K562 (cell line): ENCODE data around the gene PTPRO. TPM values are rescaled to one million over a fixed set of nuclear protein-coding genes. Genes with fewer than 3 reads are reported as not detected.

ENCODE experiments used
- ATAC-seq: fragments of 200-7000 bp; cut with Tn5 transposase; 3 replicates; pipeline ENCODE4 v1.9.1; 2020; ENCODE audit warnings: moderate library complexity
- BruUV-seq: library from RNA; stranded (reverse); fragments of 400-500 nt; replicated peaks from 2 replicates; lab custom pipeline; 2021; lab: Mats Ljungman, UMichigan
- CTCF ChIA-PET: fragments of 300-600 bp; formaldehyde crosslinking; extraction: SDS; loops from one replicate; lab custom pipeline; 2021; ENCODE audit warnings: low intra/inter-chr PET ratio; lab: Yijun Ruan, JAX
- POLR2A ChIA-PET: fragments of 300-600, 350-650 bp; sonication (Branson Sonifier 250); formaldehyde crosslinking; extraction: SDS; loops from one replicate; lab custom pipeline; 2021; ENCODE audit warnings: antibody characterized with exemption, inconsistent platforms; lab: Yijun Ruan, JAX
- DNase-seq, 4 experiments: peaks; one replicate each; pipeline versions ENCODE4 v3.0.0 to v3.0.0-alpha.2; 2011 to 2018; ENCODE audit warnings: low spot score in 3 of 4, mixed read lengths in 3 of 4; ENCODE audit errors: extremely low read depth in 1 of 4
- FAIRE-seq: peaks from 2 replicates; lab custom pipeline; 2011; peaks lifted over from hg19 to GRCh38; lab: Jason Lieb, UNC
- H2AFZ ChIP-seq: 2 replicates; pipeline ENCODE4 v1.6.0; 2011; ENCODE audit warnings: low read depth, low read length, control low read depth, inconsistent platforms
- H3K27ac ChIP-seq: fragments of 200-600 bp; 3 replicates; pipeline ENCODE4 v1.8.0; 2011; ENCODE audit warnings: low read depth, mild to moderate bottlenecking, control low read depth, inconsistent platforms, low read length, moderate library complexity, mixed read lengths; ENCODE audit errors: extremely low read depth
- H3K27me3 ChIP-seq, 2 experiments: fragments of 300-600 bp in 1 of 2; 2 replicates in 1 of 2; 3 replicates in 1 of 2; pipeline versions ENCODE4 v1.6.0 to v1.8.0; 2011; ENCODE audit warnings: inconsistent platforms in 2 of 2, low read length in 2 of 2, mild to moderate bottlenecking in 1 of 2, mixed read lengths in 1 of 2, moderate library complexity in 1 of 2; ENCODE audit not compliant: control insufficient read depth in 2 of 2, insufficient read depth in 2 of 2
- H3K36me3 ChIP-seq: fragments of 300-600 bp; 3 replicates; pipeline ENCODE4 v1.8.0; 2011; ENCODE audit warnings: mild to moderate bottlenecking, low read length, inconsistent platforms; ENCODE audit not compliant: control insufficient read depth, insufficient read depth
- H3K4me1 ChIP-seq, 2 experiments: fragments of 200-600 bp in 1 of 2; replicated peaks in 1 of 2; 2 replicates in 1 of 2; 3 replicates in 1 of 2; pipeline versions ENCODE4 v1.5.1 to v1.8.0; 2011; ENCODE audit warnings: inconsistent platforms in 2 of 2, low read length in 2 of 2, mild to moderate bottlenecking in 1 of 2, mixed read lengths in 1 of 2, moderate library complexity in 1 of 2; ENCODE audit not compliant: control insufficient read depth in 2 of 2, insufficient read depth in 2 of 2
- H3K4me2 ChIP-seq: 2 replicates; pipeline ENCODE4 v1.6.1; 2011; ENCODE audit warnings: low read length, control low read depth, inconsistent platforms, mixed read lengths; ENCODE audit not compliant: insufficient read depth
- H3K4me3 ChIP-seq: fragments of 200-600 bp; sonication (generic), shearing (Covaris generic); 2 replicates; pipeline ENCODE4 v1.5.1; 2016; ENCODE audit warnings: control low read depth, inconsistent platforms
- H3K79me2 ChIP-seq: fragments of 200-600 bp; 3 replicates; pipeline ENCODE4 v1.8.0; 2011; ENCODE audit warnings: low read length, inconsistent platforms; ENCODE audit not compliant: control insufficient read depth, insufficient read depth
- H3K9ac ChIP-seq, 2 experiments: 2 replicates each; pipeline versions ENCODE4 v1.6.0 to v1.6.1; 2011; ENCODE audit warnings: low read depth in 2 of 2, low read length in 2 of 2, control low read depth in 1 of 2, inconsistent platforms in 1 of 2, mild to moderate bottlenecking in 1 of 2, mixed read lengths in 1 of 2; ENCODE audit not compliant: insufficient read depth in 1 of 2
- H3K9me1 ChIP-seq: one replicate; pipeline ENCODE4 v1.6.0; 2011; ENCODE audit warnings: inconsistent platforms, mild to moderate bottlenecking, low read length, moderate library complexity; ENCODE audit not compliant: control insufficient read depth, insufficient read depth
- H3K9me3 ChIP-seq: replicated peaks from 2 replicates; pipeline ENCODE4 v1.5.1; 2011; ENCODE audit warnings: low read depth, low read length, inconsistent platforms; ENCODE audit not compliant: control insufficient read depth, insufficient read depth
- H4K20me1 ChIP-seq: replicated peaks from 2 replicates; pipeline ENCODE4 v1.6.1; 2011; ENCODE audit warnings: low read length, inconsistent platforms, mixed read lengths; ENCODE audit not compliant: control insufficient read depth, insufficient read depth
- BCL6 ChIP-seq: fragments of 250-450 bp; sonication (Bioruptor Pico); IDR thresholded peaks from 2 replicates; pipeline ENCODE4 v1.4.0; 2020
- ESRRB ChIP-seq: fragments of 250-450 bp; sonication (Bioruptor Pico); IDR thresholded peaks from 2 replicates; pipeline ENCODE4 v1.5.0; 2020; ENCODE audit warnings: mild to moderate bottlenecking, moderate library complexity, borderline replicate concordance
- LCOR ChIP-seq: sonication (generic); formaldehyde crosslinking; IDR thresholded peaks from 2 replicates; pipeline ENCODE4 v1.8.0; 2022; ENCODE audit warnings: mild to moderate bottlenecking, missing genetic modification reagents
- MTF1 ChIP-seq: fragments of 250-450 bp; sonication (Bioruptor Pico); IDR thresholded peaks from 2 replicates; pipeline ENCODE4 v1.9.0; 2021; ENCODE audit warnings: moderate library complexity, mild to moderate bottlenecking, inconsistent platforms, borderline replicate concordance
- NR2C1 ChIP-seq, 2 experiments: fragments of 450-650 bp; IDR thresholded peaks; 2 replicates each; pipeline ENCODE4 v1.6.1; 2017; ENCODE audit warnings: mild to moderate bottlenecking in 2 of 2, antibody characterized with exemption in 1 of 2, inconsistent platforms in 1 of 2, missing compliant biosample characterization in 1 of 2, missing genetic modification characterization in 1 of 2
- NR4A1 ChIP-seq, 2 experiments: fragments of 250-450 bp in 1 of 2; fragments of 450-650 bp in 1 of 2; sonication (Bioruptor Pico) in 1 of 2; IDR thresholded peaks; 2 replicates each; pipeline versions ENCODE4 v1.4.0 to v1.6.1; 2016 to 2020; ENCODE audit warnings: mild to moderate bottlenecking in 2 of 2, missing compliant biosample characterization in 1 of 2, missing genetic modification characterization in 1 of 2, moderate library complexity in 1 of 2
- SRSF3 ChIP-seq: fragments of 200-400 bp; formaldehyde crosslinking; IDR thresholded peaks from 2 replicates; pipeline ENCODE4 v1.6.1; 2016; ENCODE audit warnings: mild to moderate bottlenecking, low read length, moderate library complexity; ENCODE audit not compliant: insufficient read depth
- TBP ChIP-seq: optimal IDR thresholded peaks from 2 replicates; pipeline ENCODE3; 2011; ENCODE audit warnings: low read depth, low read length, improper control_type of control experiment
- TOE1 ChIP-seq, 2 experiments: fragments of 450-650 bp in 1 of 2; sonication (generic) in 1 of 2; formaldehyde crosslinking in 1 of 2; IDR thresholded peaks; 2 replicates each; pipeline versions ENCODE4 v1.7.1 to v1.8.0; 2016 to 2022; ENCODE audit warnings: borderline replicate concordance in 2 of 2, mild to moderate bottlenecking in 2 of 2, antibody characterized with exemption in 1 of 2, inconsistent platforms in 1 of 2, low read depth in 1 of 2, missing genetic modification reagents in 1 of 2, moderate library complexity in 1 of 2
- WGBS: fragments of 100-300 bp; shearing (Covaris generic); methylation state at CpG from one replicate; pipeline ENCODE4 v1.1.6; 2016; ENCODE audit warnings: low coverage, mixed read lengths; ENCODE audit not compliant: insufficient coverage; ENCODE audit errors: missing lambda C conversion rate; 5-methylcytosine and 5-hydroxymethylcytosine counted together
- in situ Hi-C: fragments of 300-500 bp; cut with MboI; formaldehyde crosslinking; loops from 4 replicates; pipeline ENCODE4 v1.15.0; 2018; ENCODE audit warnings: inconsistent platforms, mixed read lengths
- intact Hi-C: fragments of 100-400 bp; cut with micrococcal nuclease; formaldehyde crosslinking; loops from 2 replicates; pipeline ENCODE4 v1.14.2; 2022
- polyA plus RNA-seq, 8 experiments: library from polyadenylated mRNA; depleted of rRNA in 4 of 8; stranded (reverse) in 5 of 8; unstranded in 3 of 8; fragments of >200 nt; fragmentation: Nextera tagmentation in 2 of 8; fragmentation: Illumina TruSeq in 1 of 8; extraction: Ambion mirVana in 2 of 8; extraction: Trizol in 1 of 8; gene quantifications; 2 replicates each; pipeline versions ENCODE4 v1.2.1 to v1.2.3, GENCODE V29; 2011 to 2014; ENCODE audit warnings: inconsistent platforms in 1 of 8, missing spikeins in 1 of 8
- total RNA-seq, 7 experiments: library from RNA; depleted of rRNA in 6 of 7; stranded (reverse); fragments of >200 nt in 6 of 7; fragmentation: Illumina TruSeq in 2 of 7; extraction: Trizol in 2 of 7; gene quantifications; 2 replicates each; pipeline versions ENCODE4 v1.2.1 to v1.2.3, GENCODE V29; 2011 to 2021; ENCODE audit warnings: low replicate concordance in 1 of 7
- TF ChIP-seq, protein P1 (sequence below), 2 experiments: fragments of 450-650 bp; IDR thresholded peaks; 2 replicates each; pipeline ENCODE4 v1.6.1; 2018; ENCODE audit warnings: mild to moderate bottlenecking in 2 of 2, low read depth in 1 of 2; ENCODE audit not compliant: partially characterized antibody in 2 of 2

Gene PTPRO
- total and polyA plus RNA-seq, 9 of the 15 experiments (the other 6 are each of a cell fraction or from before 2014, with no cell fraction given) = 0.22 TPM; not detected in 8

DNA sequence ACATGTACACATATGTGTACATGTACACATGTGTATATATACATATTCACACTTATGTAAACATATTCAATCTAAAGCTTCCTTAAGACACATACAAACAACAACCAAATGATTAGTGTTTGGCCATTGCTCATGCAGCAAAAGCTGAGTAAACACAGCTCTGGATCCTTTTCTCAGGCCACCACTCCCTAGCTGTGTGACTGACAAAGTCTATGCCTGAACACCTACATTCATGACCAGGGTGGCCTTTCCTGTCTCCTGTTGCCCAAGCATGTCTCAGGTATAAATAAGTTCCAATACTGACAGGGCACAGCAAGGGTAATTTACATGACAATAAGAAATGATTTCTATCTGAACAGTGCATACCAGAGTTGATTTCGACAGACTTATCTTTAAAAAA is 1.4 kb upstream of the PTPRO start (continued):
- TF ChIP-seq TOE1 (IDR thresholded peaks at IDR 0.05; ENCODE audit: borderline replicate concordance) (no peak), TOE1 (CRISPR knock-in tag; IDR thresholded peaks at IDR 0.05; ENCODE audit: borderline replicate concordance, low read depth) (no peak), TBP (no peak), NR2C1 (IDR thresholded peaks at IDR 0.05) (no peak), NR2C1 (tag; IDR thresholded peaks at IDR 0.05) (no peak), SRSF3 (no peak), ESRRB (no peak)
- TF ChIP-seq, protein P1, sequence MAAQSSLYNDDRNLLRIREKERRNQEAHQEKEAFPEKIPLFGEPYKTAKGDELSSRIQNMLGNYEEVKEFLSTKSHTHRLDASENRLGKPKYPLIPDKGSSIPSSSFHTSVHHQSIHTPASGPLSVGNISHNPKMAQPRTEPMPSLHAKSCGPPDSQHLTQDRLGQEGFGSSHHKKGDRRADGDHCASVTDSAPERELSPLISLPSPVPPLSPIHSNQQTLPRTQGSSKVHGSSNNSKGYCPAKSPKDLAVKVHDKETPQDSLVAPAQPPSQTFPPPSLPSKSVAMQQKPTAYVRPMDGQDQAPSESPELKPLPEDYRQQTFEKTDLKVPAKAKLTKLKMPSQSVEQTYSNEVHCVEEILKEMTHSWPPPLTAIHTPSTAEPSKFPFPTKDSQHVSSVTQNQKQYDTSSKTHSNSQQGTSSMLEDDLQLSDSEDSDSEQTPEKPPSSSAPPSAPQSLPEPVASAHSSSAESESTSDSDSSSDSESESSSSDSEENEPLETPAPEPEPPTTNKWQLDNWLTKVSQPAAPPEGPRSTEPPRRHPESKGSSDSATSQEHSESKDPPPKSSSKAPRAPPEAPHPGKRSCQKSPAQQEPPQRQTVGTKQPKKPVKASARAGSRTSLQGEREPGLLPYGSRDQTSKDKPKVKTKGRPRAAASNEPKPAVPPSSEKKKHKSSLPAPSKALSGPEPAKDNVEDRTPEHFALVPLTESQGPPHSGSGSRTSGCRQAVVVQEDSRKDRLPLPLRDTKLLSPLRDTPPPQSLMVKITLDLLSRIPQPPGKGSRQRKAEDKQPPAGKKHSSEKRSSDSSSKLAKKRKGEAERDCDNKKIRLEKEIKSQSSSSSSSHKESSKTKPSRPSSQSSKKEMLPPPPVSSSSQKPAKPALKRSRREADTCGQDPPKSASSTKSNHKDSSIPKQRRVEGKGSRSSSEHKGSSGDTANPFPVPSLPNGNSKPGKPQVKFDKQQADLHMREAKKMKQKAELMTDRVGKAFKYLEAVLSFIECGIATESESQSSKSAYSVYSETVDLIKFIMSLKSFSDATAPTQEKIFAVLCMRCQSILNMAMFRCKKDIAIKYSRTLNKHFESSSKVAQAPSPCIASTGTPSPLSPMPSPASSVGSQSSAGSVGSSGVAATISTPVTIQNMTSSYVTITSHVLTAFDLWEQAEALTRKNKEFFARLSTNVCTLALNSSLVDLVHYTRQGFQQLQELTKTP (IDR thresholded peaks at IDR 0.05; ENCODE audit: low read depth in 1 of 2, partially characterized antibody in 2 of 2) = no peak

DNA sequence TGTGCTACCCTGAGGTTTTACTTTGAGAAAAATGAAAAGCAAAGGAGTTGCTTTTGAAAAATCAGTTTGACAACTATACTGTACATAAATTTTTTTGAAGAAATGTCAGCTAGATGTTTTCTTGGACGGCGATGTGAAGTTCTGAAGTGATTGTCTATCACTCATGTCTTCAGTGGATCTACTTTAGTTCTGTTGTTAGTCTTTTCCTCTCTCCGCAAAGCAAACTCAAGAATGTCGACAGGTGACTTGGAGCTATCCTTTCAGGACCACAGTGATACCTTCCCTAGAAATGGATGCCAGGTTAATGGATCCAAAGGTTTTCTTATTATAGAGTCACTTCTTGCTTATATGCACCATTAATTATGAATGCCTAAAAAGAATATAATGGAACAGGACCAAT is 1.2 kb downstream of the PTPRO start:
- FAIRE-seq = no peak
- Histone ChIP-seq H3K36me3 (no peaks in the 10 kb centered on the region; the same call in 2 of the 3 replicates), H2AFZ (no peak overlapping the region), H3K9me1 (no peaks in the 10 kb centered on the region), H3K4me1 (no peaks in the 10 kb centered on the region), H3K9me3 (no peaks in the 10 kb centered on the region), H3K27ac (no peak overlapping the region), H3K4me3 (no peak overlapping the region), H4K20me1 (no peaks in the 10 kb centered on the region), H3K9ac (no peak overlapping the region), H3K27me3 (no peaks in the 10 kb centered on the region), H3K79me2 (no peaks in the 10 kb centered on the region), H3K4me2 (no peak overlapping the region)
- 79% methylated on average over 2 of the region's 4 CpGs for WGBS
- ChIA-PET POLR2A (no interaction called here), CTCF (no interaction called here)
- TF ChIP-seq MTF1 (CRISPR knock-in tag) = no peak
- TF ChIP-seq LCOR (CRISPR knock-in tag) = no peak
- no peak for TF ChIP-seq BCL6 (CRISPR knock-in tag)
- TF ChIP-seq NR4A1 (CRISPR knock-in tag; IDR thresholded peaks at IDR 0.05) = no peak
- no peak for TF ChIP-seq NR4A1 (tag; IDR thresholded peaks at IDR 0.05)
- intact Hi-C loops (no loop called here), in situ Hi-C loops (no loop called here)
- BruUV-seq = no TSS peak
- no peak for DNase-seq
- ATAC-seq = no peak
